Mesodermal cell (in vitro differentiated cells): Measurements from ENCODE around the gene HAUS3.

Source experiments
- H3K27ac ChIP-seq: 2 replicates; pipeline ENCODE4 v1.7.0; 2013; ENCODE audit warnings: mild to moderate bottlenecking, low read depth, low read length, moderate library complexity; ENCODE audit not compliant: severe bottlenecking
- H3K36me3 ChIP-seq: 2 replicates; pipeline ENCODE4 v1.7.1; 2013; ENCODE audit warnings: mild to moderate bottlenecking, low read length, moderate library complexity; ENCODE audit not compliant: control insufficient read depth, insufficient read depth
- H3K4me1 ChIP-seq: one replicate; pipeline ENCODE4 v1.7.1; 2013; ENCODE audit warnings: mild to moderate bottlenecking, low read length; ENCODE audit not compliant: insufficient read depth, control insufficient read depth, poor library complexity, severe bottlenecking
- H3K4me3 ChIP-seq: 2 replicates; pipeline ENCODE4 v1.7.0; 2013; ENCODE audit warnings: low read length, control low read depth, mild to moderate bottlenecking; ENCODE audit not compliant: insufficient read depth, poor library complexity, severe bottlenecking; ENCODE audit errors: extremely low read depth
- H3K9me3 ChIP-seq: 2 replicates; pipeline ENCODE4 v1.7.1; 2013; ENCODE audit warnings: mild to moderate bottlenecking, low read length, moderate library complexity; ENCODE audit not compliant: control insufficient read depth
- WGBS, 2 experiments: methylation state at CpG; one replicate each; pipeline ENCODE4 v1.1.5; 2013; ENCODE audit warnings: missing lambda C conversion rate in 2 of 2; ENCODE audit not compliant: insufficient coverage in 2 of 2; 5-methylcytosine and 5-hydroxymethylcytosine counted together

Gene HAUS3

GRCh38 chr4:2255501-2256155, 13.7 kb upstream of the HAUS3 start:
- H3K36me3 ChIP-seq = peaks cover 73% of the 10 kb centered on the region
- H3K9me3 ChIP-seq = no peaks in the 10 kb centered on the region
- H3K4me1 ChIP-seq = peaks cover 11% of the 10 kb centered on the region
- 86 to 91% methylated on average over 14 of the region's 18 CpGs for WGBS, 2 experiments
- H3K4me3 ChIP-seq = no peak overlapping the region
- H3K27ac ChIP-seq = no peak overlapping the region

- H3K9me3 ChIP-seq = no peaks in the 10 kb centered on the region
- H3K4me1 ChIP-seq = peaks cover 4% of the 10 kb centered on the region
- 95 to 96% methylated on average over 22 to 32 of the region's 32 CpGs for WGBS, 2 experiments
- no peak overlapping the region for H3K4me3 ChIP-seq
- peaks cover 74% of the 10 kb centered on the region for H3K36me3 ChIP-seq
- H3K27ac ChIP-seq = no peak overlapping the region
Observed at GRCh38 chr4:2254665-2255500, 13.0 kb upstream of the HAUS3 start.

GRCh38 chr4:2253160-2254084, 11.5 kb upstream of the HAUS3 start:
- 92 to 93% methylated on average over 29 of the region's 32 CpGs for WGBS, 2 experiments
- peaks cover 75% of the 10 kb centered on the region for H3K36me3 ChIP-seq
- no peaks in the 10 kb centered on the region for H3K9me3 ChIP-seq
- H3K4me3 ChIP-seq = no peak overlapping the region
- no peak overlapping the region for H3K27ac ChIP-seq
- no peaks in the 10 kb centered on the region for H3K4me1 ChIP-seq

- WGBS, 2 experiments = 84 to 90% methylated on average over 5 of the region's 12 CpGs
- no peak overlapping the region for H3K4me3 ChIP-seq
- no peaks in the 10 kb centered on the region for H3K4me1 ChIP-seq
- no peak overlapping the region for H3K27ac ChIP-seq
- H3K36me3 ChIP-seq = peaks cover 74% of the 10 kb centered on the region
- H3K9me3 ChIP-seq = no peaks in the 10 kb centered on the region
Observed at GRCh38 chr4:2252530-2253091, 10.7 kb upstream of the HAUS3 start.

GRCh38 chr4:2251795-2252529, 10.0 kb upstream of the HAUS3 start:
- no peaks in the 10 kb centered on the region for H3K4me1 ChIP-seq
- no peaks in the 10 kb centered on the region for H3K9me3 ChIP-seq
- 97% methylated on average over 9 to 14 of the region's 16 CpGs for WGBS, 2 experiments
- H3K36me3 ChIP-seq = peaks cover 69% of the 10 kb centered on the region
- no peak overlapping the region for H3K27ac ChIP-seq
- H3K4me3 ChIP-seq = no peak overlapping the region

GRCh38 chr4:2251073-2251794, 9.3 kb upstream of the HAUS3 start:
- WGBS, 2 experiments = 94 to 98% methylated on average over 25 of the region's 25 CpGs
- no peaks in the 10 kb centered on the region for H3K4me1 ChIP-seq

GRCh38 chr4:2250357-2251072, 8.6 kb upstream of the HAUS3 start:
- Histone ChIP-seq H3K36me3 (peaks cover 62% of the 10 kb centered on the region), H3K4me3 (no peak overlapping the region), H3K4me1 (no peaks in the 10 kb centered on the region), H3K9me3 (no peaks in the 10 kb centered on the region), H3K27ac (no peak overlapping the region)
- 91 to 93% methylated on average over 15 to 23 of the region's 30 CpGs for WGBS, 2 experiments

More at GRCh38 chr4:2251073-2251794, 9.3 kb upstream of the HAUS3 start:
- Histone ChIP-seq H3K27ac (no peak overlapping the region), H3K36me3 (peaks cover 65% of the 10 kb centered on the region), H3K4me3 (no peak overlapping the region), H3K9me3 (no peaks in the 10 kb centered on the region)

GRCh38 chr4:2249526-2250356, 7.8 kb upstream of the HAUS3 start:
- Histone ChIP-seq H3K4me1 (no peaks in the 10 kb centered on the region), H3K36me3 (peaks cover 57% of the 10 kb centered on the region), H3K27ac (no peak overlapping the region), H3K9me3 (no peaks in the 10 kb centered on the region), H3K4me3 (no peak overlapping the region)
- WGBS, 2 experiments = 93 to 94% methylated on average over 19 to 20 of the region's 26 CpGs
